OCI-LY3 (cell line): ENCODE measurements around the gene LRP1B.

ENCODE experiments used
- H2AFZ ChIP-seq: fragments of 200-600, 300-600 bp; shearing (Covaris generic); 2 replicates; pipeline ENCODE4 v1.6.0; 2014; ENCODE audit warnings: antibody characterized with exemption, low read depth, low read length
- H3K27ac ChIP-seq: fragments of 200-600, 300-600 bp; sonication (generic); 2 replicates; pipeline ENCODE4 v1.5.1; 2014; ENCODE audit warnings: mild to moderate bottlenecking, low read length, moderate library complexity, mixed read lengths
- H3K27me3 ChIP-seq: fragments of 200-600, 300-600 bp; sonication (generic); 2 replicates; pipeline ENCODE4 v1.6.1; 2014; ENCODE audit warnings: low read depth, low read length, mixed read lengths
- H3K36me3 ChIP-seq: fragments of 200-600, 300-600 bp; sonication (generic); replicated peaks from 2 replicates; pipeline ENCODE3; 2014; ENCODE audit warnings: low read depth, low read length, mixed read lengths
- H3K4me1 ChIP-seq: fragments of 300-600, 200-600 bp; sonication (generic); 2 replicates; pipeline ENCODE4 v1.6.1; 2014; ENCODE audit warnings: low read length, mixed read lengths
- H3K4me2 ChIP-seq: fragments of 200-600, 300-600 bp; sonication (generic); 2 replicates; pipeline ENCODE4 v1.6.1; 2014; ENCODE audit warnings: low read length, mixed read lengths
- H3K4me3 ChIP-seq: fragments of 300-600, 200-600 bp; sonication (generic); 2 replicates; pipeline ENCODE4 v1.5.1; 2014; ENCODE audit warnings: antibody characterized with exemption, mild to moderate bottlenecking, low read length, moderate library complexity
- H3K79me2 ChIP-seq: fragments of 300-600, 200-600 bp; shearing (Covaris generic); 2 replicates; pipeline ENCODE4 v1.6.1; 2014; ENCODE audit warnings: mild to moderate bottlenecking, low read length, mixed read lengths
- H3K9ac ChIP-seq: fragments of 300-600, 200-600 bp; shearing (Covaris generic); 2 replicates; pipeline ENCODE4 v1.6.0; 2014; ENCODE audit warnings: mild to moderate bottlenecking, low read length, moderate library complexity
- H3K9me3 ChIP-seq: fragments of 200-600, 300-600 bp; shearing (Covaris generic); 2 replicates; pipeline ENCODE4 v1.6.1; 2014; ENCODE audit warnings: low read length, mixed read lengths; ENCODE audit not compliant: insufficient read depth
- H4K20me1 ChIP-seq: fragments of 200-600, 300-600 bp; sonication (generic); 2 replicates; pipeline ENCODE4 v1.6.1; 2016; ENCODE audit warnings: low read length, mixed read lengths; ENCODE audit not compliant: insufficient read depth
- CTCF ChIP-seq: fragments of 200-600, 300-600 bp; sonication (generic); IDR thresholded peaks from 2 replicates; pipeline ENCODE4 v1.5.1; 2014; ENCODE audit warnings: antibody characterized with exemption, low read length, low read depth
- EZH2phosphoT487 ChIP-seq: fragments of 200-600 bp; shearing (Covaris generic); IDR thresholded peaks from 2 replicates; pipeline ENCODE4 v1.6.1; 2018; ENCODE audit warnings: antibody characterized with exemption, mixed run types, low read depth

The LRP1B gene

DNA sequence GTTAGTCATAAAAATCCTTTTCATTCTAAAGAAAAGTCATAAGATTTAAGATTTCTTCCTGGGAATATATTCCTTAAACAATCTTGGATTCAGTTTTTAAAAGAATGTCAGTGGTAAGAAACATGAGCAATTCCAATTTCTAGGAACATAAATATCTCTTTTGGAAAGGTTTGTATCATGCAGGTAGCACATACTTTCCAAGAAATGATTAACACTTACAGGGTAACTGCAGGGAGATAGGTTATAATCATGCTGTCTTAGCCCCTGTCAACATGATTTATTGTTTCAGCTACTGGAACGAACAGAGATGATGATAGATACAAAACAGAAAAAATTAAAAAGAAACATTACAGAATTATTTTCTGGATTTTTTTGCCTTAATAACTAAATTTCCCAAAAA lies 1537.7 kb downstream of the LRP1B start:
- peaks cover 20% of the 10 kb centered on the region for H3K4me1 ChIP-seq
- no peaks in the 10 kb centered on the region for H3K9me3 ChIP-seq
- TF ChIP-seq CTCF (no peak), EZH2phosphoT487 (no peak)
- H3K27ac ChIP-seq, result no peak overlapping the region
- H3K4me2 ChIP-seq, result no peak overlapping the region
- no peaks in the 10 kb centered on the region for H3K27me3 ChIP-seq
- H3K36me3 ChIP-seq, result no peaks in the 10 kb centered on the region
- H3K79me2 ChIP-seq, result no peaks in the 10 kb centered on the region
- no peak overlapping the region for H3K9ac ChIP-seq
- no peak overlapping the region for H2AFZ ChIP-seq
- H4K20me1 ChIP-seq, result no peaks in the 10 kb centered on the region
- H3K4me3 ChIP-seq, result no peak overlapping the region

DNA sequence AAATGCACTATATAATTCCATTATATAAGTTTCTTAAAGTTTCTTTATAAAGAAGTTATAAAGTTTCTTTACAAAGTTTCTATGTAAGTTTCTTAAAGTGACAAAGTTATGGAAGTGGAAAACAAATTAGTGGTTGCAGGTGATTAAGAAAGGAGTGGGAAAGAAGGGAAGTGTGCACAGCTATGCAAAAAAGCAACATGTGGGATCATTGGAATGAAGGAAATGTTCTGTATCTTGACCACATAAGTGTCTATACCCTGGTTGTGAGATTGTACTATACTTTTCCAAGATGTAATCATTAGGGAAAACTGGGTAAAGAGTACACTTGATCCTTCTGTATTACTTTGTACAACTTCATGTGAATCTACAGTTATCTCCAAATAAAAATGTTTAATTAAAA lies 1541.1 kb downstream of the LRP1B start:
- H3K9ac ChIP-seq, result no peak overlapping the region
- no peak overlapping the region for H3K4me2 ChIP-seq
- H3K4me3 ChIP-seq, result no peak overlapping the region
- TF ChIP-seq CTCF (no peak), EZH2phosphoT487 (no peak)
- no peaks in the 10 kb centered on the region for H4K20me1 ChIP-seq
- no peak overlapping the region for H3K27ac ChIP-seq
- H2AFZ ChIP-seq, result no peak overlapping the region
- no peaks in the 10 kb centered on the region for H3K27me3 ChIP-seq
- no peaks in the 10 kb centered on the region for H3K9me3 ChIP-seq
- 0 out of 2 replicates have a peak, but pooled peaks cover 4% of the 10 kb centered on the region for H3K4me1 ChIP-seq
- H3K79me2 ChIP-seq, result no peaks in the 10 kb centered on the region
- no peaks in the 10 kb centered on the region for H3K36me3 ChIP-seq

GRCh38 chr2:140589273-140589672 lies 1541.5 kb downstream of the LRP1B start:
- H3K9me3 ChIP-seq, result no peaks in the 10 kb centered on the region
- no peaks in the 10 kb centered on the region for H4K20me1 ChIP-seq
- no peak overlapping the region for H2AFZ ChIP-seq
- TF ChIP-seq EZH2phosphoT487 (no peak), CTCF (no peak)
- H3K4me3 ChIP-seq, result no peak overlapping the region
- H3K27ac ChIP-seq, result no peak overlapping the region
- H3K4me2 ChIP-seq, result no peak overlapping the region
- no peaks in the 10 kb centered on the region for H3K27me3 ChIP-seq
- H3K9ac ChIP-seq, result no peak overlapping the region
- H3K4me1 ChIP-seq, result 0 out of 2 replicates have a peak, but pooled peaks cover 4% of the 10 kb centered on the region
- H3K79me2 ChIP-seq, result no peaks in the 10 kb centered on the region
- H3K36me3 ChIP-seq, result no peaks in the 10 kb centered on the region

DNA sequence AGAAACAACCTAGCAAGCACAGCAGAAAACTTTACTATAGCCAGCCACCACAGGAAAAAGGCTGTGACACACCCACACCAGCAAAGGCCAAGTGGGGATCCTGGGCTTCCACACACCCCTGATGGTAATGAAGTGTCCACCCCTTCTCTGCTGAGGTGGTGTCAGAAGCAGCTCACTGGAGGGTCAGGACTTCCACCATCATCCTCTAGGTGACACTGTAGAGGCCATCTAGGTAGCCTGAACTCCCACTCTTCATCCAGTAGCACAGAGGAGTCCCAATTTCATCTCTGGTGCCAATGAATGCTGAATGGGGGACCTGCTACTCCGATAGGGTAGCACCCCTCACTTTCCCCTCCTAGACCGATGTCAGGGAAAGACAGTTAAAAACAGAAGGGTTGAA lies 1544.4 kb downstream of the LRP1B start:
- peak overlapping the region; percentile 70 for H3K4me3 ChIP-seq
- no peaks in the 10 kb centered on the region for H3K9me3 ChIP-seq
- no peak overlapping the region; the same call in 1 of the 2 replicates for H3K9ac ChIP-seq
- no peaks in the 10 kb centered on the region for H3K36me3 ChIP-seq
- no peaks in the 10 kb centered on the region for H4K20me1 ChIP-seq
- peak overlapping the region; percentile 72 for H3K4me2 ChIP-seq
- H3K27ac ChIP-seq, result no peak overlapping the region
- no peaks in the 10 kb centered on the region for H3K79me2 ChIP-seq
- 0 out of 2 replicates have a peak, but pooled peaks cover 4% of the 10 kb centered on the region for H3K4me1 ChIP-seq
- peak overlapping the region; percentile 94 for H2AFZ ChIP-seq
- TF ChIP-seq EZH2phosphoT487 (no peak), CTCF (peak; percentile 70)
- no peaks in the 10 kb centered on the region for H3K27me3 ChIP-seq
